HUES64 (cell line): ENCODE measurements around the gene ANTXR1.
"Not testable (repeated sequence)": the region's sequence is repeated elsewhere in the genome, so short reads cannot be mapped to it uniquely, and the experiment has no call there.

ENCODE experiments used
- H3K27ac ChIP-seq: 2 replicates; pipeline ENCODE4 v1.7.0; 2013; ENCODE audit warnings: low read depth, low read length, inconsistent platforms
- H3K27me3 ChIP-seq: 2 replicates; pipeline ENCODE4 v1.6.1; 2013; ENCODE audit warnings: mild to moderate bottlenecking, low read length; ENCODE audit not compliant: insufficient read depth
- H3K36me3 ChIP-seq: 2 replicates; pipeline ENCODE4 v1.6.1; 2013; ENCODE audit warnings: mild to moderate bottlenecking, low read length; ENCODE audit not compliant: insufficient read depth
- H3K4me1 ChIP-seq: 2 replicates; pipeline ENCODE4 v1.6.1; 2013; ENCODE audit warnings: mild to moderate bottlenecking, low read length, moderate library complexity; ENCODE audit not compliant: insufficient read depth
- H3K4me3 ChIP-seq: 2 replicates; pipeline ENCODE4 v1.5.1; 2013; ENCODE audit warnings: mild to moderate bottlenecking, low read length, moderate library complexity
- H3K9ac ChIP-seq: 2 replicates; pipeline ENCODE4 v1.6.1; 2013; ENCODE audit warnings: mild to moderate bottlenecking, low read depth, low read length
- H3K9me3 ChIP-seq: 2 replicates; pipeline ENCODE4 v1.6.1; 2013; ENCODE audit warnings: low read depth, low read length; ENCODE audit not compliant: insufficient read depth
- WGBS: fragments of 150-250, 120-280 bp; methylation state at CpG from one replicate; pipeline ENCODE4 v1.1.7; 2013; ENCODE audit warnings: missing lambda C conversion rate; 5-methylcytosine and 5-hydroxymethylcytosine counted together

The ANTXR1 gene

DNA sequence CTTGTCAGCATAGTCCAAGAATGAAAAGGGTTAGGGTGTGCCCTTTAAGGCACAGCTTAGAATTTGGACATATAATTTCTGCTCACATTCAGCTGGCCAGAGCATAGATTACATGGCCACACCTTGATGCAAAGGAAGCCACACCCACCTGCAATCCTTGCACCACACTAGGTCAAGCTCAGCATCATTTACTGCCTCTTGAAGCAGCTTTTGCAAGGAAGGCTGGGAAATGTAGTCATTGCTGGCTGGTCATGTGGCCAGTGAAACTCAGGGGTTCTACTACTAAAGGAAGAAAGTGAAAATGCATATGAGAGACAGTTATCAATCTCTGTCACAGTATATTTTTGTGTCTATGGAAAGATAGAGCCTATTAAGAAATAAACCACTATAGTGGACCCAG, 214.7 kb downstream of the ANTXR1 start:
- Histone ChIP-seq H3K27ac (no peak overlapping the region), H3K4me3 (no peak overlapping the region), H3K9me3 (no peaks in the 10 kb centered on the region), H3K4me1 (peaks cover 9% of the 10 kb centered on the region), H3K36me3 (no peaks in the 10 kb centered on the region), H3K27me3 (no peaks in the 10 kb centered on the region), H3K9ac (no peak overlapping the region)

DNA sequence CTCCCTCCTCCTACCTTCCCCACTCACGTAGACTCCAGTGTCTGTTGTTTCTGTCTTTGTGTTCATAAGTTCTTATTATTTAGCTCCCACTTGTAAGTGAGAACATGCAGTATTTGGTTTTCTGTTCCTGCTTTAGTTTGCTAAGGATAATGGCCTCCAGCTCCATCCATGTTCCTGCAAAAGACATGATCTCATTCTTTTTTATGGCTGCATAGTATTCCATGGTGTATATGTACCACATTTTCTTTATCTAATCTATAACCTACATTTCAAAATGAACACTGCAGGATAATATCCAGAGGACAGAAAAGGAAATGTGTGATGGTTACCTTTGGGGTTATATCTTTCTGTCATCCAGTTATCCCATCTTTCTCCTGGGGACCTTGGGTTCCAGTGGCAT, 218.0 kb downstream of the ANTXR1 start:
- H3K27me3 ChIP-seq, H3K4me3 ChIP-seq, H3K4me1 ChIP-seq, H3K9ac ChIP-seq, H3K9me3 ChIP-seq, H3K27ac ChIP-seq, H3K36me3 ChIP-seq: not testable (repeated sequence)
- WGBS: no CpG with 5 or more reads among the region's 1 CpG

DNA sequence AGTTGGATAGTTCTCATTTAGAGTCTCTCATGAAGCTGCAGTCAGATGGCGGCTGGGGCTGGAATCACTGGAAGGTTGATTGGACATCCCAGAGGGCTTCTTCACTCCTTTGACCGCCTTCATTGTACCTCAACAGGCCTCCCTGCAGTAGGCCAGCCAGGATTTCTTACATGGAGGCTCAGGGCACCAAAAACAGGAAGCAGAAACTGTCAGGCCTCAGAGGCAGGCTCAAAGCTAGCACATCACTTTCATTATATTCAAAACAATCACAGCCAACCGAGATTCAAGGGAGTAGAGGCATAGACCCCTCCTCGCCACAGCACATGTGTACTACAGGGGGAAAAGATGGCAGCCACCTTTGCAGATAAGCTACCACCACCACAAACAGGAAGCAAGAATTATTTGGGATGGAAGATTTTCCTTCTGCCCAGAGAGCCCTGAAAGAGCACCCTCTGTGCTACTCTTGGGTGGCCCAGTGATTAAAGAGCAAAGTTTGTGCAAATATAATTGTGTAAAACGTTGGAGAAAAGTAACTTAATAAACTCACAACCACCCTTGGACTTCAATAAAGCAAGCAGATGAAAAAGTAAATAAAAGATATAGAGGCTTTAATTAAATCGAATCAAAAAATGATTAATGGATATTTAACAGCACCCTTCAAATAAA, 218.8 kb downstream of the ANTXR1 start:
- H3K9ac ChIP-seq: no peak overlapping the region

DNA sequence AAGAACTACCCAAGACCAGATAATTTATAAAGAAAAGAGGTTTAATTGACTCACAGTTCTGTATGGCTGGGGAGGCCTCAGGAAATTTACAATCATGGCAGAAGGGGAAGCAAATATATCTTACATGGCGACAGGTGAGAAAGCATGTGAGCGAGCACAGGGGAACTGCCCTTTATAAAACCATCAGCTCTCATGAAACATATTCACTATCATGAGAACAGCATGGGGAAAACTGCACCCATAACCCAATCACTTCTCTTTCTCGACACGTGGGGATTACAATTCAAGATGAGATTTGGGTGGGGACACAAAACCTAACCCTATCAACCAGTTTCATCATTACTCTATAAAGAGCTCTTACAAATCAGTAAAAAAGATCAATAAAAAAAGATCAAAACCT, 222.9 kb downstream of the ANTXR1 start:
- H3K27me3 ChIP-seq, H3K27ac ChIP-seq, H3K9ac ChIP-seq, H3K36me3 ChIP-seq, H3K9me3 ChIP-seq, H3K4me1 ChIP-seq, H3K4me3 ChIP-seq: not testable (repeated sequence)
- WGBS: 85% methylated on average over 4 of the region's 4 CpGs

More for the DNA sequence above, 218.8 kb downstream of the ANTXR1 start:
- Histone ChIP-seq H3K9me3 (no peaks in the 10 kb centered on the region), H3K36me3 (no peaks in the 10 kb centered on the region), H3K27me3 (no peaks in the 10 kb centered on the region), H3K4me3 (no peak overlapping the region), H3K4me1 (no peaks in the 10 kb centered on the region), H3K27ac (no peak overlapping the region)
- WGBS: 92% methylated on average over 3 of the region's 6 CpGs

DNA sequence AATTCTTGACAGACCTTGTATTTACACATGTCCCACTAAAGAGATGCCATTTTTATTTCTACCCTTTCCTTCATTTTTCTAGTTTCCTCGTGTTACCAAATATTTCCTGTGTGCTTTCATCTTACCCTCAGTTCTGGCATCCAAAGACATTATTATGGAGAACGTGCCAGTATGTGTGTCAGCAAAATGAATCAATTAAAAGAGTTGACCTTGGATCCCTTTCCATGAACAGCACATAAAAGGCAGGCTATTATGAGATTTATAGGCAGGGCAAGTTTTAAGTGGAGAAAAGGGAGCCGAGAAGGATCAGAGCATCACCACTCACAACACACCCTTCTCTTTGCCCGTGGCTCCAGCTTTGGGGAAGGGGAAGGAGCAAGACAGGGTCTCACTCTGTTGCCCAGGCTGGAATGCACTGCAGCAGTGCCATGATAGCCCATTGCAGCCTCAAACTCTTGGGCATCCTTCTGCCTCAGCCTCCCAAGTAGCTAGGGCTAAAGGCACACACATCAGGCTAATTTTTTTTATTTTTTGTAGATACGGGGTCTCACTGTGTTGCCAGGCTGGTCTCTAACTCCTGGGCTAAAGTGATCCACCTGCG, 224.2 kb downstream of the ANTXR1 start:
- H3K27ac ChIP-seq: no peak overlapping the region
- H3K9ac ChIP-seq: no peak overlapping the region
- H3K36me3 ChIP-seq: no peaks in the 10 kb centered on the region
- no peaks in the 10 kb centered on the region for H3K4me1 ChIP-seq
- WGBS: 93% methylated on average over 4 of the region's 6 CpGs
- H3K27me3 ChIP-seq: no peaks in the 10 kb centered on the region
- no peaks in the 10 kb centered on the region for H3K9me3 ChIP-seq
- no peak overlapping the region for H3K4me3 ChIP-seq

DNA sequence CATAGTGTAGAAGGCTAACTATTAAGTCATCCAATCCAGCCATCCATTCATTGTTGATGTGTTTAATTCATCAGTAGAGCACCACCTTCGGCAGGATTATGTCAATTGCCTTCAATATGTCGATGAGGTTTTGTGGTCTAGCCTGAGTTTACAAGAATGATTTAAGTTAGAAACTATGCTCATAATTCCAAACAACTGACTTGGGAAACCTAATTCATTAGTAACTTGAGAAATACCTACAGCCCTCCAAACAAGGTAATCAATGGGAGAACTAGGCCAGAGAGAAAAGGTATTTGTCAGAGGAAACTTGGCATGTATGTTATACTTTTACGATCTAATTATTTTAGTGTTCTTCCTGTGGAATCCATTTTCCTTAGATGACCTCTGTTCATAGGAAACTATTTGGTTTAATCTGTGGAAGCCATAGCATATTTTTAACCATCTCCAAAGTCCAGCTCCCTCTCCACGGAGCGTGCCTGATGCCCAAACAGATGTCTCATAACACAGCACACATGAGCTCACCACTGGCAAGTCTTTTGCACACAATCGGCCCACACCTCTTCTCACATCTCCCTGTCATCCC, 225.6 kb downstream of the ANTXR1 start:
- Histone ChIP-seq H3K36me3 (no peaks in the 10 kb centered on the region), H3K27me3 (no peaks in the 10 kb centered on the region), H3K27ac (no peak overlapping the region), H3K9ac (no peak overlapping the region), H3K4me1 (no peaks in the 10 kb centered on the region), H3K4me3 (no peak overlapping the region), H3K9me3 (no peaks in the 10 kb centered on the region)
- WGBS: 99% methylated on average over 6 of the region's 6 CpGs

DNA sequence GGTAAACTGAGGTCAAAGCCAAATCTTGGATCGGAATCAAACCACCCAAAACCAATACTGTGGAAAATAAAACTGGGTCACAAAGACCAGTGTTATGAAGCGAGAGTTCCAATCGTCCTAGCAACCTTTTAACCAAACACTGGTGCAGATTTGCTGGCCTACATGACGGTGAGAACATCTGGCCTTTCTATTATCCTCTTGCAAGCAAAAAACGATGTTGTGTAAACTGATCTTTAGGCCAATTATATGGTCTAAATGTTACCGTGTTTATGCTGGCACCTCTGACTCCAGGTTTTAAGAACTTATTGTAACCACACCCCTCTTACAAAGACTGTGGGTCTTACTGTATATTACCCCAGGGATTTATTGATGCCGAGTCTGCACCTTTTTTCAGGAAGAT, 228.1 kb downstream of the ANTXR1 start:
- Histone ChIP-seq H3K9me3 (no peaks in the 10 kb centered on the region), H3K9ac (no peak overlapping the region), H3K4me3 (no peak overlapping the region), H3K36me3 (no peaks in the 10 kb centered on the region), H3K4me1 (no peaks in the 10 kb centered on the region), H3K27ac (no peak overlapping the region), H3K27me3 (no peaks in the 10 kb centered on the region)
- WGBS: 93% methylated on average over 7 of the region's 7 CpGs

DNA sequence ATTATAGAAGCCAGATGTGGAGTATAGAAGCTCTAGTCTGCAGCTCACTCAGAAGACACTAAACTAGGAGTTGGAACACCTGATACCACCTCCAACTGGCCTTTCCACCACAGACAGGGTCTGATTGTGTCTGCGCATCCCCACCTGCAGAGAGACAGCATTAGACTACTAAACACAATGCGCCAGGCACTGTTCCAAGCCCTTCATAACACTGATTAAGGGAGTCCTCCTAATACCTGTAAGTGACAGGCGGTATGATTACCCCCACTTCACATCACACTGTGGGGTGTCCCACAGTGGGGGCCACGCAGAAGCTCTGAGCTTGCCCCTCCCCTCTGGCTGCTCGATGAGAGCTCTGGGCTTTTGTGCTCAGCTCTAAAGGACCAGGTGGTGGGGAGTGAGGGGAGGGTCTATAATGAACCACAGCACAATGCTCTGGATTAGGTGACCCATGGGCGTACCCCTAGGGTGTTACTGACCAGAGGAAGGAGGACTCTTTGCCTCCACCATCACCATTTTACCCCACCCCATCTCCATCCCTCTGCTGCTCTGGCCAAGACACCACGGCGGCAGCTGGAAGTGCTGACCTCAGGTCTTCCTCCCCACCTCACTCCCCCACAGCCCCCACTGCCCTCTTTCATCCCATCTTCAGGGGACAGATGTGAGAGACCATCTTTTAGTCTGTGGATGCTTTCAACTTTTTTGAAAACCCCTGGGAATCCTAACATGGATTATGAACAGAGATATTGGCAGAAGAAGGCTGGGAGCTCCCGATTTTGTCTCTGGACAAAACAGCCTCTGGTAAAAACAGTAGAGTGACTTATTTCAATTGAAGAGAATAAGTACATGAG, 228.9 kb downstream of the ANTXR1 start:
- no peaks in the 10 kb centered on the region for H3K36me3 ChIP-seq
- no peak overlapping the region for H3K27ac ChIP-seq
- H3K9me3 ChIP-seq: no peaks in the 10 kb centered on the region
- no peak overlapping the region for H3K9ac ChIP-seq
- H3K27me3 ChIP-seq: no peaks in the 10 kb centered on the region
- H3K4me3 ChIP-seq: no peak overlapping the region
- WGBS: 91% methylated on average over 9 of the region's 9 CpGs
- H3K4me1 ChIP-seq: no peaks in the 10 kb centered on the region

DNA sequence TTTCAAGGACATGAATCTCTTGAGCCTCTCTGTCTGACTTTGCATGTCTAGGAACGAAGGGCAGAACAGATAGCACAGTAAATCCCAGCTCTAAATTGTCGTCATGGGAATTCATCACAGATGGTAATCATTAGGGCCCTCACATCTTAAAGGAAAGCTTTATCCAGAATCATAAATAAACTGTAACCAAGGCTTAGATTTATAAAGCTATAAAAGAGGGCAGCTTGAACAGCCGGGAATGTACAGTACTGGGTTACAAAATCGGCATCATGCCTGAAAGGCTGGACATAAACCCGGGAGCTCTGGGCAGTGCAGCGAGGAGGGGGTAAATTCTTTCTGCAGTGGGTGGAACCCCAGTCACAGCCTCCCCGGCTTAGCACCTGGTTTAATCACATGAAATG, 229.7 kb downstream of the ANTXR1 start:
- Histone ChIP-seq H3K4me1 (no peaks in the 10 kb centered on the region), H3K9me3 (no peaks in the 10 kb centered on the region), H3K27ac (no peak overlapping the region), H3K36me3 (no peaks in the 10 kb centered on the region), H3K27me3 (no peaks in the 10 kb centered on the region), H3K4me3 (no peak overlapping the region), H3K9ac (no peak overlapping the region)
- 91% methylated on average over 7 of the region's 7 CpGs for WGBS

DNA sequence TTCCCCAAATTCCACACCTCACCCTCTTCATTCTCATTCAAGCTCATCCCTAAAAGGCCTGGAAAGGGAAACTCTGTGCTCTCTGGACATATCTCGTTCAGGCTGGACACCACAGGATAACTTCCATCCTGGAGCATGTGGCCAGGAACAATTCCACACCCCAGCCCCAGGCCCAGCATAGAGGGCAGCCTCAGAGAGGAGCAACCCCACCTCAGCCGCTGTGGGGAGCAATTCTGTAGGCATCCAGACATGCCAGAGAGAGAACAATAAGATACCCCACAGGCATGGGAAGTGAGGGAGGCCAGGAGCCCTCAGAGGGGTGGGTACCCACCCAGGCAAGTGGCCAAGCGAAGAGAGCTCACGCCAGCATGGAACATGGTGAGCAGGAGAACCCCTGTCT, 230.7 kb downstream of the ANTXR1 start:
- no peaks in the 10 kb centered on the region for H3K4me1 ChIP-seq
- H3K4me3 ChIP-seq: no peak overlapping the region
- no peaks in the 10 kb centered on the region for H3K9me3 ChIP-seq
- H3K27me3 ChIP-seq: no peaks in the 10 kb centered on the region
- no peak overlapping the region for H3K9ac ChIP-seq
- no peak overlapping the region for H3K27ac ChIP-seq
- 91% methylated on average over 4 of the region's 4 CpGs for WGBS
- H3K36me3 ChIP-seq: no peaks in the 10 kb centered on the region

DNA sequence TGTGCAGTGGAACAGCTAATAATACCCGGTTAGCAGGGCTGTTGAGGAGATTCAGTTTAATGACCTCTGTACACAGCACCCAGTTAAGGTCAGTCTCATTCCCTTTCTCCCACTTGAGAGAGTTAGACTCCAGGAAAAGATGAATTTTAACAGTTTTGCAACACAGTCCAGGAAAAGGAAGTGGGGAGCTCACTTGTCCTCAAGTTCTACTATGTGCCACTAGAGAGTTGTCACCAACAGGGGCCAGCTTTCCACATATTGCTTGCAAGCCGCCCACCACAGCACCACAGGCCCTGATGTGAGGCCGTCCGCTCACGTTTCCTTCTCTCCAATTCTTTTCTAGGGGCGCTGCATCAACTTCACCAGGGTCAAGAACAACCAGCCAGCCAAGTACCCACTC, 231.9 kb downstream of the ANTXR1 start:
- 90% methylated on average over 6 of the region's 6 CpGs for WGBS
- H3K4me3 ChIP-seq: no peak overlapping the region
- H3K36me3 ChIP-seq: no peaks in the 10 kb centered on the region
- H3K9ac ChIP-seq: no peak overlapping the region
- H3K4me1 ChIP-seq: no peaks in the 10 kb centered on the region
- no peaks in the 10 kb centered on the region for H3K27me3 ChIP-seq
- no peaks in the 10 kb centered on the region for H3K9me3 ChIP-seq
- no peak overlapping the region for H3K27ac ChIP-seq
